Transverse colon (tissue), 4 donors: Measurements from ENCODE around the gene ICE2.

Experiments used
- CTCF ChIP-seq, 5 experiments: fragments of 200-600 bp in 3 of 5; fragments of 450-650 bp in 2 of 5; sonication (generic) in 3 of 5; IDR thresholded peaks; 1 replicate in 2 of 5; 2 replicates in 3 of 5; pipeline ENCODE4 v1.5.1; 2016 to 2017; ENCODE audit warnings: antibody characterized with exemption in 5 of 5, inconsistent platforms in 3 of 5, mild to moderate bottlenecking in 2 of 5, moderate library complexity in 1 of 5
- POLR2A ChIP-seq: fragments of 450-650 bp; IDR thresholded peaks from one replicate; pipeline ENCODE4 v1.6.1; 2016; ENCODE audit warnings: antibody characterized with exemption, mild to moderate bottlenecking, moderate library complexity
- POLR2AphosphoS5 ChIP-seq, 3 donors: sonication (generic); formaldehyde crosslinking; IDR thresholded peaks; one replicate each; pipeline ENCODE4 v1.6.1; 2016; ENCODE audit warnings: antibody characterized with exemption in 3 of 3

DNA sequence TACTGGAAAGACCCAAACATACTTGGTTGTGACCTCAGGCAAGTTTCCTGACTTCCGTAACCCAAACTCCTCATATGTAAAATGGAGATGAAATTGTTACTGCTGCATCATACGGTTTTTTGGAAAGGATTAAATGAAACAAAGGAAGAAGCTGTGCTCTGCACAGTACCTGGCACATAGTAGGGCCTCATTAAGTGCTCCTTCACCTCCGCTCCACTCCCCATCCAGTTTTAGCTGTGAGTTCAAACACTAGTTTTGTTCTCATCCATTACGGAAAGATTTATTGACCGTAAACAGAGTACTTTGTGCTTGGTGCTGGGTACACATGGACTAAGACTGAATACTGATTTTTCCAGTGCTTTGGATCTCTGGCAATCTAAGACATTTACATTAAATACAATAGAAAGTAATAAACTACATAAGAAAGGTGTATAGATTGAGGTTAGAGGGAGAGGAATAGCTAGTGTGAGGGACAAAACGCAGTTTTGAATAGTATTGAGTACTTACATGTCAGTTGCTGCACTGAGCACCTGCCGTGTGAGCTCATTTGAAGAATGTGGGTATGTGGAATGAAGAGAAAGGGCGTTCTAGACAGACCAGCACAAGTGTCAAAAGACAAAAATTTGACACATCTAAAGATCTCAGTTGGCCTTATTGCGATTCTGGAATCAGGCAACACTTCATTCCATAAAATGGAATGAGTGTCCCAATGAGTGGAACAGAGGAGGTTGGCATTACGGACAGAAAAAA is 594 bp upstream of the ICE2 start:
- TF ChIP-seq POLR2A (no peak), CTCF (IDR thresholded peaks at IDR 0.05) (peak in 1 of 5 experiments; percentile 11), POLR2AphosphoS5 (IDR thresholded peaks at IDR 0.05) (no peak)
